ENCODE results near the gene LMOD3. TPM values are rescaled to one million over a fixed set of nuclear protein-coding genes. Genes with fewer than 3 reads are reported as not detected.

Gene LMOD3
- total and polyA plus RNA-seq, 4 donors, result 0.28 to 0.50 (median 0.38) TPM

DNA sequence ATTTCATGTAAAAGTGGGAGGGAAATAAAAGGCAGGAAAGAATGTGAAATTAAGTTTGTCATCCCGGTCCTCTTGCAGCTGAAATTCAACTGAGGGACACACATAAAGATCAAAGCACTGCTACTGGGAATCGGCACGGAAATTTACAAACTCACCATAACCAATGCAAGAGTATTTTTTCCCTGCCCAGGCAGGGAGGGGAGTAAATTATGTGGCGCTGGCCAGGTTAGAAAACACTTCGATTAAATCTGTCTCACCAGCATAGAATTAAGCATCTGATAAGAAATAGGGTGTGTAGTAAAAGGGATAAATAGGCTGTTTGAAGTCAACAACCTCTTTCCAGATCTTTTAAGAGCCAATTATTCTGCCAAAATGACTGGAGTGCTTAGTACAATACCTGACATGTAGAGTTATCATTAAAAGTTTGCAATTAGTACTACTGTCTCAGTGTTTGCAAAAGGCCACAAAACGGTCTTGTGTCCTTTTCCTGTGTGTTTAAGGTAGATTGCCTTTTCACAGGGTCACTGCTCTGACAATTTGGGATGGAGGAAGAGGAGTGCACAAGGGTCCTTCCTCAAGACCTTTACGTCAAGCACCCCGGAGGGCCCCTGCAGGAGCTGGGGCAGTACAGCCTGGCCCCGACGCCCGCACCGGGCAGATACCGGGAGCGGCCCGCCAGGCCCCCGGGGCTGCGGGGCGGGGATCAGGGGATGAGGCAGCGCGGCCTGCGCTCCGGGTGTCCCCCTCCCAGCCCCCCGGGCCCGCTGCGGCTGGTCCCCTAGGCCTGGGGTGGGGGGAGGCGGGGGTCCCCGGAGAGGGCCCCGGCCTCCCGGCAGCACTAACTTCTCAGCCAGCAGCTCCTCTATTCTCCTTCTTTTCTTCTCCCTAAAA, 42.9 kb downstream of the LMOD3 start:
- Histone ChIP-seq H3K4me1 (ENCODE audit: control insufficient read depth, insufficient read depth, low read length) (peaks cover under 1% of the 10 kb centered on the region), H3K9me3 (ENCODE audit: control insufficient read depth, insufficient read depth, low read length) (no peaks in the 10 kb centered on the region), H3K27ac (ENCODE audit: low read depth, low read length) (peak overlapping the region; percentile 44), H3K36me3 (ENCODE audit: control insufficient read depth, insufficient read depth, low read length) (no peaks in the 10 kb centered on the region), H3K27me3 (ENCODE audit: control insufficient read depth, insufficient read depth, low read length) (no peaks in the 10 kb centered on the region), H3K4me3 (ENCODE audit: low read depth, low read length) (peak overlapping the region; percentile 61)
- 0% methylated on average over 11 of the region's 29 CpGs for WGBS (ENCODE audit: insufficient coverage)
- DNase-seq (ENCODE audit: low read depth in 4 of 6, low spot score in 6 of 6), result peak in 2 of 6 donors; percentile 50 to 56

GRCh38 chr3:69072928-69073327, 49.5 kb downstream of the LMOD3 start:
- H3K4me3 ChIP-seq (ENCODE audit: low read depth, low read length), result no peak overlapping the region
- WGBS (ENCODE audit: insufficient coverage), result 98% methylated on average over 3 of the region's 3 CpGs
- no peak overlapping the region for H3K27ac ChIP-seq (ENCODE audit: low read depth, low read length)

GRCh38 chr3:69066121-69066520, 56.3 kb downstream of the LMOD3 start:
- Histone ChIP-seq H3K9me3 (ENCODE audit: control insufficient read depth, insufficient read depth, low read length) (no peaks in the 10 kb centered on the region), H3K36me3 (ENCODE audit: control insufficient read depth, insufficient read depth, low read length) (peaks cover 7% of the 10 kb centered on the region), H3K4me1 (ENCODE audit: control insufficient read depth, insufficient read depth, low read length) (no peaks in the 10 kb centered on the region), H3K27me3 (ENCODE audit: control insufficient read depth, insufficient read depth, low read length) (no peaks in the 10 kb centered on the region), H3K27ac (ENCODE audit: low read depth, low read length) (no peak overlapping the region), H3K4me3 (ENCODE audit: low read depth, low read length) (no peak overlapping the region)
- no peak for DNase-seq (ENCODE audit: low read depth in 4 of 6, low spot score in 6 of 6)
- no CpG with 5 or more reads among the region's 4 CpGs for WGBS (ENCODE audit: insufficient coverage)

More at GRCh38 chr3:69072928-69073327, 49.5 kb downstream of the LMOD3 start:
- no peaks in the 10 kb centered on the region for H3K9me3 ChIP-seq (ENCODE audit: control insufficient read depth, insufficient read depth, low read length)
- peaks cover 7% of the 10 kb centered on the region for H3K36me3 ChIP-seq (ENCODE audit: control insufficient read depth, insufficient read depth, low read length)
- H3K4me1 ChIP-seq (ENCODE audit: control insufficient read depth, insufficient read depth, low read length), result no peaks in the 10 kb centered on the region
- no peak for DNase-seq (ENCODE audit: low read depth in 4 of 6, low spot score in 6 of 6)
- no peaks in the 10 kb centered on the region for H3K27me3 ChIP-seq (ENCODE audit: control insufficient read depth, insufficient read depth, low read length)

DNA sequence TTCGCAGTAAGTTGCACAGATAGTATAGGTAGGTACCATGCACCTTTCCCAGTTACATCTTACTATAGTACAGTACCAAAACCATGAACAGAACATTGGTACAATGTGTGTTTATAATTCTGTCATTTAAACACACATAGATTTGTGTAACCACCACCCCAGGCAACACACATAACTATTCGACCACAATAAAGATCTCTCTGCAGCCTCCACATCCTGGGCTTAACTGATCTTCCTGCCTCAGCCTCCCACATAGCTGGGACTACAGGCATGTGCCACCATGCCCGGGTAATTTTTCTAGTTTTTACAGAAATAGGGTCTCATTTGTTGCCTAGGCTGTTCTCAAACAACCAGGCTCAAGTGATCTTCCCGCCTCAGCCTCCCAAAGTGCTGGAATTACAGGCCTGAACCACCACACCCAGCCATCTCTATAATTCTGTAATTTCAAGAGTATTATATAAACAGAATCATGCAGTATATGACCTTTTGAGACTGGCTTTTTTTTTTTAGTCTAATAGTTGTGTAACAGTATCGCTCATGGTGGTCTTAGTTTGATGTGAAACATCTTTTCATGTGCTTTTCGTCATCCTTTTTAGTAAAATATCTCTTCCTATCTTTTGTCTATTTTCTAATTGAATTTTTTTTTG, 57.0 kb downstream of the LMOD3 start:
- H3K36me3 ChIP-seq (ENCODE audit: control insufficient read depth, insufficient read depth, low read length), result peaks cover 3% of the 10 kb centered on the region
- H3K4me1 ChIP-seq (ENCODE audit: control insufficient read depth, insufficient read depth, low read length), result no peaks in the 10 kb centered on the region
- no peaks in the 10 kb centered on the region for H3K9me3 ChIP-seq (ENCODE audit: control insufficient read depth, insufficient read depth, low read length)
- no peak overlapping the region for H3K4me3 ChIP-seq (ENCODE audit: low read depth, low read length)
- DNase-seq (ENCODE audit: low read depth in 4 of 6, low spot score in 6 of 6), result no peak
- H3K27me3 ChIP-seq (ENCODE audit: control insufficient read depth, insufficient read depth, low read length), result no peaks in the 10 kb centered on the region
- H3K27ac ChIP-seq (ENCODE audit: low read depth, low read length), result no peak overlapping the region
- 86% methylated on average over 2 of the region's 6 CpGs for WGBS (ENCODE audit: insufficient coverage)

DNA sequence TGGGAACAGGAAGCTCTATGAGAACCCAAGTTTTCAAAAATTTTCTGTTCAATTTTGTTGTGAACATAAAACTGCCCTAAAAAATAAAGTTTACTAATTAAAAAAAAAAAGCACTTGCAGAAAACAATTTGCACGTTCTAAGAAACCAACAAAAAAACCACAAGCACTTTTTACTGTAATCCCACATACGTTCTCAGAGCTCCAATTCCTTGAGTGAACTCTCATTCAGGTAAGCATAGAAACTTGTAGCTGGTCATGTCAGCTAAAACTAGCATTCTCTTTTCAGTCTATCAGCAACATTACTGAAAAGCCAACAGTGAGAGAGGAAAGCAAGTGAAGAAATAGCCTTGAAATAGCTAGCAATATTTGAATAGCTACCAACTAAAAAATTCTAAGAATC, 58.8 kb downstream of the LMOD3 start:
- Histone ChIP-seq H3K27ac (ENCODE audit: low read depth, low read length) (no peak overlapping the region), H3K4me1 (ENCODE audit: control insufficient read depth, insufficient read depth, low read length) (no peaks in the 10 kb centered on the region), H3K9me3 (ENCODE audit: control insufficient read depth, insufficient read depth, low read length) (no peaks in the 10 kb centered on the region), H3K27me3 (ENCODE audit: control insufficient read depth, insufficient read depth, low read length) (no peaks in the 10 kb centered on the region), H3K36me3 (ENCODE audit: control insufficient read depth, insufficient read depth, low read length) (peaks cover 3% of the 10 kb centered on the region), H3K4me3 (ENCODE audit: low read depth, low read length) (no peak overlapping the region)
- DNase-seq (ENCODE audit: low read depth in 4 of 6, low spot score in 6 of 6), result no peak
- WGBS (ENCODE audit: insufficient coverage), result 100% methylated on average over 1 of the region's 2 CpGs

- Histone ChIP-seq H3K4me1 (ENCODE audit: control insufficient read depth, insufficient read depth, low read length) (no peaks in the 10 kb centered on the region), H3K27me3 (ENCODE audit: control insufficient read depth, insufficient read depth, low read length) (no peaks in the 10 kb centered on the region), H3K4me3 (ENCODE audit: low read depth, low read length) (no peak overlapping the region), H3K36me3 (ENCODE audit: control insufficient read depth, insufficient read depth, low read length) (peaks cover 3% of the 10 kb centered on the region), H3K27ac (ENCODE audit: low read depth, low read length) (no peak overlapping the region), H3K9me3 (ENCODE audit: control insufficient read depth, insufficient read depth, low read length) (no peaks in the 10 kb centered on the region)
- DNase-seq (ENCODE audit: low read depth in 4 of 6, low spot score in 6 of 6), result no peak
Measured at GRCh38 chr3:69059688-69060087, 62.7 kb downstream of the LMOD3 start.

DNA sequence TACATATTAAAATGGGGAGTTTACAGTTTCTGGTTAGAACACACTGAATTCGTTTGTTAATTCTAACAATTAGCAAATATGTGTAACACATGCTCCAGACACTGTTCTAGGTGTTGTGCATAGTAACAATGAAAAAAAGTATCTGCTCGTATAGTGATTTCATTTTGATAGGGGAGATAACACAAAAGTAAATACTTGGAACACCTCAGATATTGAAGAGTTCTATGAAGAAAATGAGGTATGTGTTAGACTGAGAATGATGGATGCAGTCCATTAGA, 63.5 kb downstream of the LMOD3 start:
- H3K27ac ChIP-seq (ENCODE audit: low read depth, low read length), result no peak overlapping the region
- H3K4me3 ChIP-seq (ENCODE audit: low read depth, low read length), result no peak overlapping the region
- H3K4me1 ChIP-seq (ENCODE audit: control insufficient read depth, insufficient read depth, low read length), result no peaks in the 10 kb centered on the region
- H3K27me3 ChIP-seq (ENCODE audit: control insufficient read depth, insufficient read depth, low read length), result no peaks in the 10 kb centered on the region
- WGBS (ENCODE audit: insufficient coverage), result 100% methylated on average over 1 of the region's 2 CpGs
- peaks cover 3% of the 10 kb centered on the region for H3K36me3 ChIP-seq (ENCODE audit: control insufficient read depth, insufficient read depth, low read length)
- no peaks in the 10 kb centered on the region for H3K9me3 ChIP-seq (ENCODE audit: control insufficient read depth, insufficient read depth, low read length)
- DNase-seq (ENCODE audit: low read depth in 4 of 6, low spot score in 6 of 6), result no peak

DNA sequence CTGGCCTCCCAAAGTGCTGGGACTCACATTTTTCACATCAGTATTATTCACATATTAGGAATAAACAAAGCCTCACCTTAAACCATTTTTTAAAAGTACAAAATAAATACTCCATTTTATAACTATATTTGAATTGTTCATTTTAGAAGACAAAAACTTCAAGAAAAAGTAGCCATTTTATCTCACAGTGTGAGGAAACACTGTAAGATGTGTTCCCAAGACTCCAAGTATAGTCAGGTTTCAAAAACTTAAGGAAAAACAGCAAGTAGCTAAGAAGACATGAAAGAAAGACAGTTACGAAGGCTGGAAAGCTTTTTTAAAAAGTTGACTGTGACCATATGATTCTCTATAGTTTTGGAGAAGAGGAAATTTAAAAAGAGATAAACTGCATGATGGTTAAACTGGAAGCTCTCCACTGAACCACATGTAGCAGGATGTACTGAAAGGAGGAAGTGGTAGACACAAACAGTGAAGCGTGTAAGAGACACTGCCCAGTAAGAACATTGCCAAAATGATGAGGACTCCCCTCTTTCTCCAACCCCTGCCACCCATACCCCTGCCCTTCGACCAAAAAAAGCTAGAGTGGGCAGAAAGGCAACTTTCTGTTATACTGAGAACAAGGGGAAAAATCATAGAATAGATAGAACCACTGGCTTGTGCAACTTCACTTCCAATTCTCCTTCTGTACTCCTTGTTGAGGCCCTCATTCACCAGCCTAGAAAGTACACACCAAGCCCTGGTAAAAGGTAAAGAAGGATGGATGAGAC, 64.0 kb downstream of the LMOD3 start:
- no peaks in the 10 kb centered on the region for H3K27me3 ChIP-seq (ENCODE audit: control insufficient read depth, insufficient read depth, low read length)
- no peaks in the 10 kb centered on the region for H3K9me3 ChIP-seq (ENCODE audit: control insufficient read depth, insufficient read depth, low read length)
- no peaks in the 10 kb centered on the region for H3K4me1 ChIP-seq (ENCODE audit: control insufficient read depth, insufficient read depth, low read length)
- H3K36me3 ChIP-seq (ENCODE audit: control insufficient read depth, insufficient read depth, low read length), result peaks cover 3% of the 10 kb centered on the region
- H3K27ac ChIP-seq (ENCODE audit: low read depth, low read length), result no peak overlapping the region
- H3K4me3 ChIP-seq (ENCODE audit: low read depth, low read length), result no peak overlapping the region
- no peak for DNase-seq (ENCODE audit: low read depth in 4 of 6, low spot score in 6 of 6)
- WGBS (ENCODE audit: insufficient coverage), result 100% methylated on average over 1 of the region's 3 CpGs

Measured in spinal cord (tissue), 10 donors.